Mucosa of descending colon (tissue), 3 donors: ENCODE data around the gene KANSL3. TPM values are rescaled to one million over a fixed set of nuclear protein-coding genes. Genes with fewer than 3 reads are reported as not detected.

ENCODE experiments used
- ATAC-seq: fragments of 200-7000 bp; cut with Tn5 transposase; one replicate; pipeline ENCODE4 v1.9.1; 2020; ENCODE audit warnings: mild to moderate bottlenecking, moderate library complexity
- DNase-seq, 3 donors: peaks; one replicate each; pipeline ENCODE4 v3.0.0-alpha.2; 2020
- H3K36me3 ChIP-seq: fragments of 200-600 bp; one replicate; pipeline ENCODE4 v1.8.0; 2021; ENCODE audit warnings: low read depth, mild to moderate bottlenecking
- H3K4me1 ChIP-seq: fragments of 200-600 bp; one replicate; pipeline ENCODE4 v1.8.0; 2021; ENCODE audit warnings: low read depth, mild to moderate bottlenecking
- H3K4me3 ChIP-seq: fragments of 200-600 bp; one replicate; pipeline ENCODE4 v1.8.0; 2021; ENCODE audit warnings: mild to moderate bottlenecking
- H3K9me3 ChIP-seq: fragments of 200-600 bp; one replicate; pipeline ENCODE4 v1.8.0; 2021; ENCODE audit warnings: mild to moderate bottlenecking
- intact Hi-C, 2 donors: fragments of 100-400 bp; cut with DNase I in 1 of 2; cut with micrococcal nuclease in 1 of 2; formaldehyde crosslinking; loops; one replicate each; pipeline versions ENCODE4 v1.11.0 to v1.11.1; 2022; cut with DNase I, micrococcal nuclease
- total RNA-seq, 3 donors: library from RNA; stranded (reverse); fragmentation: NEBNext Ultra II Directional in 2 of 3; extraction: Animal tissue kit (Norgen Biotek cat#: 25700) in 2 of 3; gene quantifications; one replicate each; pipeline versions ENCODE4 v1.2.1 to v1.2.4, GENCODE V29; 2021 to 2023
- TF ChIP-seq, protein P1 (sequence below): fragments of 200-600 bp; IDR thresholded peaks from one replicate; pipeline ENCODE4 v1.8.0; 2022; ENCODE audit warnings: antibody characterized with exemption, mild to moderate bottlenecking
- donor health status: DM: no; HTN: no; CAD: no; lungs with moderate emphysema.
- donor health status: DM: no; HTN: no; CAD: no.
- donor health status: DM: no; HTN: yes; CAD: no.

Gene KANSL3
- total RNA-seq, 3 donors from 2014 or later, result 36.1 to 64.7 (median 49.2) TPM

DNA sequence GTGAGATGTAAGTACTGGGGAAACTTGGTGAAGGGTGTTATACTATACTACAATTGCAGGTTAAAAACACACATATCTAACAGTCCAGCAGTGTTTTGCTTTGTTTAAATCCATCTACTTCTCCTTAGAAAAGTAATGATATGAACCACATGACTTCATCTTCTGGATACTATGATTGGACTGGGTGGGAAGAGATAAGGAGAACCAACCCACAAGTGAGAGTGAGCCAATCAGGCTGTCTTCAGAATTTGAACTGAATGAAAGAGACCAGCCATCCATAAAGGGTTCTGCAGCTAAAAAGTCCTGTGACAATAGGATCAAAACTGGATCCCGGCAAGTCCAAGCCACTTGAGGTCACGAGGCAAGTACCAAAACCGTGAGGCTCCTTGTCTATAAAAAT is 46.6 kb downstream of the KANSL3 start:
- H3K9me3 ChIP-seq, result no peaks in the 10 kb centered on the region
- no peak overlapping the region for H3K4me3 ChIP-seq
- no peaks in the 10 kb centered on the region for H3K4me1 ChIP-seq
- intact Hi-C loops, result no loop called here
- DNase-seq (no peak), ATAC-seq (peak; percentile 7)
- TF ChIP-seq, protein P1, sequence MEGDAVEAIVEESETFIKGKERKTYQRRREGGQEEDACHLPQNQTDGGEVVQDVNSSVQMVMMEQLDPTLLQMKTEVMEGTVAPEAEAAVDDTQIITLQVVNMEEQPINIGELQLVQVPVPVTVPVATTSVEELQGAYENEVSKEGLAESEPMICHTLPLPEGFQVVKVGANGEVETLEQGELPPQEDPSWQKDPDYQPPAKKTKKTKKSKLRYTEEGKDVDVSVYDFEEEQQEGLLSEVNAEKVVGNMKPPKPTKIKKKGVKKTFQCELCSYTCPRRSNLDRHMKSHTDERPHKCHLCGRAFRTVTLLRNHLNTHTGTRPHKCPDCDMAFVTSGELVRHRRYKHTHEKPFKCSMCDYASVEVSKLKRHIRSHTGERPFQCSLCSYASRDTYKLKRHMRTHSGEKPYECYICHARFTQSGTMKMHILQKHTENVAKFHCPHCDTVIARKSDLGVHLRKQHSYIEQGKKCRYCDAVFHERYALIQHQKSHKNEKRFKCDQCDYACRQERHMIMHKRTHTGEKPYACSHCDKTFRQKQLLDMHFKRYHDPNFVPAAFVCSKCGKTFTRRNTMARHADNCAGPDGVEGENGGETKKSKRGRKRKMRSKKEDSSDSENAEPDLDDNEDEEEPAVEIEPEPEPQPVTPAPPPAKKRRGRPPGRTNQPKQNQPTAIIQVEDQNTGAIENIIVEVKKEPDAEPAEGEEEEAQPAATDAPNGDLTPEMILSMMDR, result no peak
- H3K36me3 ChIP-seq, result peaks cover 10% of the 10 kb centered on the region

DNA sequence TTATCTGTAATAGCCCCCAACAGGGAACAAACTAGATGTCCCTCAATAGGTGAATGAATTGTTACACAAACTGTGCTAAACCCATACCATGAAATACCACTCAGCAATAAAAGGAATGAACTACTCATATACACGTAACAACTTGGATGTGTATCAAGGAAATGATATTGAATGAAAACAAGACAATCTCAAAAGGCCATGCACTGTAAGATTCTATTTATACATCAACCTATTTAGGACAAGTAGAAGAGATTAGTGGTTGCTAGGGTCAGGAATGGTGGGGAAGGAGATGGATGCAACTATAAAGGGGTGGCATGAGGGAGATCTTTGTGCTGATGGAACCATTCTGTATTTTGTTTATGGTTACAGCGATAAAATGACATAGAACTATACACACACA is 47.1 kb downstream of the KANSL3 start:
- H3K4me1 ChIP-seq, result no peaks in the 10 kb centered on the region
- no peak overlapping the region for H3K4me3 ChIP-seq
- peak; percentile 48 for ATAC-seq
- H3K9me3 ChIP-seq, result no peaks in the 10 kb centered on the region
- TF ChIP-seq, protein P1, result no peak
- no peak for DNase-seq
- intact Hi-C loops, result no loop called here
- H3K36me3 ChIP-seq, result peaks cover 10% of the 10 kb centered on the region

DNA sequence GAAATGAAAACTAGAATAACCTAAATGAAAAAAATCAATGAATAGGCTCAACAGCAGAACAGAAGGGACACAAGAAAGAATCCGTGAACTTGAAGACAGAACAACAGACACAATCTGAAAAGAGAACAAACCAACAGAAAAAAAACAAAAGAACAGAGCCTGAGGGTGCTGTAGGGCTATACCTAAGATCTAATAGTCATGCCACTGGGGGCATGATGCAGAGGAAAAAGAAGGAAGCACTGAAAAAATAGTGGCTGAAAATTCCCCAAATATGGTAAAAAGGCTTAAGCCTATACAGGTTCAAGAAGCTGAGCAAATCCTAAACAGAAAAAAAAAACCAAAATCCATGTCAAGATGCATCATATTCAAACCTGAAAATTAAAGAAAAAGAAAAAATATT is 50.3 kb downstream of the KANSL3 start:
- Histone ChIP-seq H3K4me1 (no peaks in the 10 kb centered on the region), H3K9me3 (no peaks in the 10 kb centered on the region), H3K4me3 (no peak overlapping the region), H3K36me3 (no peaks in the 10 kb centered on the region)
- TF ChIP-seq, protein P1, result no peak
- intact Hi-C loops, result no loop called here
- DNase-seq, result no peak
- ATAC-seq, result no peak

DNA sequence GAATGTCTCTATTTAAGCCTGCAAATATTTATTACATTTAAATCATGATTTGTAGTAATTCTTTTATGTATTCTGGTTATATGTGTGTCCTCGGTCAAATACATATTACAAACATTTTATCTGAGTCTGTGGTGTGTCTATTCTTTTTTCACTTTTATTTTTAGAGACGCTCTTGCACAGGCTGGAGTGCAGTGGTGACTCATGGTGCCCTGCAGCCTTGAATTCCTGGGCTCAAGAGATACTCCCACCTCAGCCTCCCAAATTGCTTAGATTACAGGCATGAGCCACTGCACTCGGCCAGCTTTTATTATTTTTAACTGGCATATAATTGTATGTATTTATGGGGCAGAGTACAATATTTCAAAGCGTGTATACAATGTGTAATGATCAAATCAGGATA is 54.1 kb downstream of the KANSL3 start:
- intact Hi-C loops, result no loop called here
- TF ChIP-seq, protein P1, result no peak
- no peak for ATAC-seq

DNA sequence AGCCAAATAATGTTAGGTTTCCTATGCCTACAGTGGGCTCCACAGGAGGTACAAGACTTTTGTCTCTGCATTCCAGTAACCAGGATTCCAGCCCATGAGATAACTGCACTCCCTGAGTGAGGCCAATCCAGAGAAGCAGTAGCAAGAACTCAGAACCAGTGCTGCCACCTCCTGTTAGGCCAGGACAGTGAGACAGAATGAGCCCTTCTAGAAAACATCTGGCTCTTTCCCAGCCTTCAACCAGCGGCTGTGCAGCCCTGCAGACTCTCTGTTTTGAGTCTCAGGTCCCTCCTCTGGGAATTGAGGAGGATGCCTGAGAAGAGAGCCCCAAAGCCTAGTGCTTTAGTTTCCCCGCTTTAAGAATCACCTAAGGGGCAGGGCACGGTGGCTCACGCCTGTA is 57.3 kb downstream of the KANSL3 start:
- intact Hi-C loops, result no loop called here
- Histone ChIP-seq H3K4me1 (no peaks in the 10 kb centered on the region), H3K4me3 (no peak overlapping the region), H3K9me3 (no peaks in the 10 kb centered on the region), H3K36me3 (no peaks in the 10 kb centered on the region)
- peak; percentile 9 for ATAC-seq
- no peak for DNase-seq
- TF ChIP-seq, protein P1, result no peak

More for the DNA sequence above, 54.1 kb downstream of the KANSL3 start:
- no peaks in the 10 kb centered on the region for H3K9me3 ChIP-seq
- H3K36me3 ChIP-seq, result no peaks in the 10 kb centered on the region
- H3K4me1 ChIP-seq, result no peaks in the 10 kb centered on the region
- DNase-seq, result no peak
- H3K4me3 ChIP-seq, result no peak overlapping the region

DNA sequence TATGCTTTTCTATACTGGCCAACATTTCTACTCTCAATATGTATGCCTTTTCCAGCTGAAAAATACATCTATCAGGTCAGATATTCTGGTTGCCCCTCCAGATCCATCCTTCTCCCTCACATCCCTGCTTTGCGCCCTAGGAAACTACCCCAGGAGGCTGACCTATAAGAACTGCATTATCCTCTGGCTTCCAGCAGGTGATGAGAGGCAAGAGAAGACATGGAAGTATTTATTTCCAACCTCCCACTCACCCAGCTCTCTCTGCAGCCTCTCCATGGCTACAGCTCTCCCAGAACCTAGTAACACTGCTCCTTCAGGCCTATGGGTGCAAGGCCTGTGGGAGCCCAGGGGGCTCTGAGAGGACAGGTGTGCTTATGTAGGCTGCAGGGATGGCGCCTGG is 58.7 kb downstream of the KANSL3 start:
- H3K36me3 ChIP-seq, result no peaks in the 10 kb centered on the region
- no peaks in the 10 kb centered on the region for H3K4me1 ChIP-seq
- intact Hi-C loops, result no loop called here
- H3K9me3 ChIP-seq, result no peaks in the 10 kb centered on the region
- ATAC-seq, result no peak
- H3K4me3 ChIP-seq, result no peak overlapping the region
- TF ChIP-seq, protein P1, result no peak
- DNase-seq, result no peak
